Measurements from ENCODE around the gene ZNF205. TPM values are rescaled to one million over a fixed set of nuclear protein-coding genes. Genes with fewer than 3 reads are reported as not detected.

ZNF205 gene
- total RNA-seq, 4 donors from 2014 or later, result 11.6 to 25.8 (median 20.4) TPM

DNA sequence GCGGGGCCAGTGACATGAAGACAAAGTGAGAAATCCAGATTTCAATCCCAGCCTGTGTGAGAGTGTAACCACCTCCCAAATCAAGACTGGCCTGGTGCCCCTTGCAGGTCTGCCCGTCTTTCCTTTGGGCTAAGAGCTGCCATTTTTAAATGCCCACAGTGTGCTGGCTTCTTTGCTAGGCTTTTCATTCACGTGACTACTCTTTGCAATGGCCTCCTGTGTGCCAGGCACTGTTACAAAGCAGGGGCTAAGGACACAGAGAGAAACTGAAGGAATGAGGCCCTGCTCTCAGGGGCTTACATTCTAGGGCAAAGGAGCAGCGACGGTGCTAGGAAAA is 13.0 kb upstream of the ZNF205 start:
- no peak overlapping the region for H3K27ac ChIP-seq
- no peak overlapping the region for H3K4me3 ChIP-seq
- no peaks in the 10 kb centered on the region for H3K9me3 ChIP-seq
- TF ChIP-seq EP300 (IDR thresholded peaks at IDR 0.05) (no peak), POLR2A (IDR thresholded peaks at IDR 0.05) (no peak), POLR2AphosphoS5 (IDR thresholded peaks at IDR 0.05) (no peak), CTCF (IDR thresholded peaks at IDR 0.05) (no peak)
- 40 to 79% methylated on average over 1 to 3 of the region's 5 CpGs for WGBS, 2 donors (ENCODE audit: low coverage in 1 of 2)
- H3K36me3 ChIP-seq, result no peaks in the 10 kb centered on the region
- H3K4me1 ChIP-seq, result peaks cover 0 to 21% (median 4%) of the 10 kb centered on the region in 3 donors
- no peak for ATAC-seq
- H3K27me3 ChIP-seq, result peaks cover 78% of the 10 kb centered on the region

- TF ChIP-seq EP300 (IDR thresholded peaks at IDR 0.05), result no peak
- no peak for TF ChIP-seq POLR2A (IDR thresholded peaks at IDR 0.05)
- TF ChIP-seq POLR2AphosphoS5 (IDR thresholded peaks at IDR 0.05), result no peak
- no peak for TF ChIP-seq CTCF (IDR thresholded peaks at IDR 0.05)
- no peaks in the 10 kb centered on the region for H3K9me3 ChIP-seq
- H3K36me3 ChIP-seq, result no peaks in the 10 kb centered on the region
- 1 to 5% methylated on average over 13 to 15 of the region's 39 CpGs for WGBS, 2 donors (ENCODE audit: low coverage in 1 of 2)
- peak overlapping the region in 1 of 4 donors; percentile 23 for H3K27ac ChIP-seq
- peaks cover 74% of the 10 kb centered on the region for H3K27me3 ChIP-seq
- ATAC-seq, result peak; percentile 87
- peaks cover 0 to 21% (median 4%) of the 10 kb centered on the region in 3 donors for H3K4me1 ChIP-seq
- peak overlapping the region in 1 of 2 donors; percentile 28 for H3K4me3 ChIP-seq
These were observed 12.5 kb upstream of the ZNF205 start for GRCh38 chr16:3099732-3100499.

- H3K36me3 ChIP-seq, result no peaks in the 10 kb centered on the region
- ATAC-seq, result no peak
- WGBS, 2 donors (ENCODE audit: low coverage in 1 of 2), result 27 to 52% methylated on average over 14 of the region's 29 CpGs
- peak overlapping the region in 3 of 4 donors; percentile 15 to 54 (median 47) for H3K27ac ChIP-seq
- TF ChIP-seq CTCF (IDR thresholded peaks at IDR 0.05) (peak in 2 of 4 experiments; percentile 13 to 41), EP300 (IDR thresholded peaks at IDR 0.05) (no peak)
- H3K4me1 ChIP-seq, result peaks cover 0 to 27% (median 4%) of the 10 kb centered on the region in 3 donors
- H3K9me3 ChIP-seq, result no peaks in the 10 kb centered on the region
- peaks cover 61% of the 10 kb centered on the region for H3K27me3 ChIP-seq
- H3K4me3 ChIP-seq, result no peak overlapping the region
These were observed 11.2 kb upstream of the ZNF205 start for GRCh38 chr16:3101018-3101840.

- no peak for ATAC-seq
- Histone ChIP-seq H3K4me3 (no peak overlapping the region), H3K4me1 (peaks cover 0 to 31% (median 7%) of the 10 kb centered on the region in 3 donors), H3K9me3 (no peaks in the 10 kb centered on the region), H3K27me3 (peaks cover 55% of the 10 kb centered on the region), H3K27ac (peak overlapping the region in 3 of 4 donors; percentile 15 to 54 (median 47)), H3K36me3 (no peaks in the 10 kb centered on the region)
- WGBS, 2 donors (ENCODE audit: low coverage in 1 of 2), result 25 to 60% methylated on average over 7 to 22 of the region's 27 CpGs
- TF ChIP-seq CTCF (IDR thresholded peaks at IDR 0.05) (no peak), POLR2AphosphoS5 (IDR thresholded peaks at IDR 0.05) (no peak), EP300 (IDR thresholded peaks at IDR 0.05) (no peak)
These were observed 10.4 kb upstream of the ZNF205 start for GRCh38 chr16:3101841-3102470.
